Effector memory CD4-positive, alpha-beta T cell (primary cell): ENCODE data around the gene RAD54L2.
"Not testable (repeated sequence)": the region's sequence is repeated elsewhere in the genome, so short reads cannot be mapped to it uniquely, and the experiment has no call there.

ENCODE experiments used
- DNase-seq, 3 donors: peaks; one replicate each; pipeline ENCODE4 v3.0.0-alpha.2; 2020
- H3K27ac ChIP-seq: 2 replicates; pipeline ENCODE4 v1.7.0; 2013; ENCODE audit warnings: mild to moderate bottlenecking, low read length, moderate library complexity; ENCODE audit not compliant: insufficient read depth, poor library complexity, severe bottlenecking
- H3K27me3 ChIP-seq: replicated peaks from 2 replicates; pipeline ENCODE4 v1.7.0; 2013; ENCODE audit warnings: mild to moderate bottlenecking, low read length; ENCODE audit not compliant: insufficient read depth, control insufficient read depth, poor library complexity, severe bottlenecking
- H3K36me3 ChIP-seq: 2 replicates; pipeline ENCODE4 v1.7.0; 2013; ENCODE audit warnings: mild to moderate bottlenecking, low read length, moderate library complexity; ENCODE audit not compliant: control insufficient read depth, insufficient read depth
- H3K4me1 ChIP-seq: 2 replicates; pipeline ENCODE4 v1.7.0; 2013; ENCODE audit warnings: low read length, mild to moderate bottlenecking; ENCODE audit not compliant: control insufficient read depth, insufficient read depth, poor library complexity, severe bottlenecking
- H3K4me3 ChIP-seq: 2 replicates; pipeline ENCODE4 v1.7.0; 2013; ENCODE audit warnings: low read length, low read depth, mild to moderate bottlenecking; ENCODE audit not compliant: insufficient read depth, poor library complexity, severe bottlenecking
- H3K9me3 ChIP-seq: 2 replicates; pipeline ENCODE4 v1.7.0; 2013; ENCODE audit warnings: mild to moderate bottlenecking, low read length, moderate library complexity; ENCODE audit not compliant: control insufficient read depth

RAD54L2 gene

GRCh38 chr3:51519848-51520247 lies 18.7 kb upstream of the RAD54L2 start:
- DNase-seq = no peak
- Histone ChIP-seq H3K27ac (no peak overlapping the region), H3K4me1 (no peaks in the 10 kb centered on the region), H3K9me3 (no peaks in the 10 kb centered on the region), H3K27me3 (no peaks in the 10 kb centered on the region), H3K36me3 (no peaks in the 10 kb centered on the region), H3K4me3 (no peak overlapping the region)

DNA sequence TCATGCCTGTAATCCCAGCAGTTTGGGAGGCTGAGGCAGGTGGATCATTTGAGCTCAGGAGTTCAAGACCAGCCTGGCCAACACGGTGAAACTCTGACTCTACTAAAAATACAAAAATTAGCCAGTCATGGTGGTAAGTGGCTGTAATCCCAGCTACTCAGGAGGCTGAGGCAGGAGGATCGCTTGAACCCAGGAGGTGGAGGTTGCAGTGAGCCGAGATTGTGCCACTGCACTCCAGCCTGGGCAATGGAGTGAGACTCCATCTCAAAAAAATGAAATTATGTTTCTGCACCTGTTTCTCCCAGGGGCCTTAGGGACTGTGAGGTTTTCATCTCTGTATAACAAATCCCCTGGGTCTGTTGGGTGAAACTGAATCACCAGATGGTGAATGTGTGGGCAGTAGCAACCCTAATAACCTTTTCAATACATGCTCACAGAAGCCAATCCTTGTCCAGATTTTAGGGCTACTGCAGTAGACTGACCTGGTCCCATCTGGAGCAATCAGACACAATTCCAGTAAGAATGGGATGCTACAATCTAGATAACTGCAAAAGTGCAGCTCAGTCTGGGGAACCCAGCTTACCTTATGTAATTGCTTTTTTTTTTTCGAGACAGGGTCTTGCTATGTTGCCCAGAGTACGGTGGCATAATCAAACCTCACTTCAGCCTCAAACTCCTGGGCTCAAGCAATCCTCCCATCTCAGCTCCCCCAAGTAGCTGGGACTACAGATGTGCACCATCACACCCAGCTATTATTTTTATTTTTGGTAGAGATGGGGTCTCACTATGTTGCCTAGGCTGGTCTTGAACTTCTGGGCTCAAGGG lies 17.4 kb upstream of the RAD54L2 start:
- H3K27me3 ChIP-seq, DNase-seq, H3K9me3 ChIP-seq, H3K27ac ChIP-seq, H3K4me1 ChIP-seq, H3K4me3 ChIP-seq, H3K36me3 ChIP-seq: not testable (repeated sequence)

- Histone ChIP-seq H3K36me3 (no peaks in the 10 kb centered on the region), H3K4me3 (no peak overlapping the region), H3K27me3 (no peaks in the 10 kb centered on the region), H3K4me1 (no peaks in the 10 kb centered on the region), H3K27ac (no peak overlapping the region), H3K9me3 (no peaks in the 10 kb centered on the region)
- no peak for DNase-seq
Measured at GRCh38 chr3:51522273-51522962, 16.1 kb upstream of the RAD54L2 start.

GRCh38 chr3:51524874-51525273 lies 13.6 kb upstream of the RAD54L2 start:
- H3K9me3 ChIP-seq, DNase-seq: not testable (repeated sequence)

GRCh38 chr3:51530485-51530884 lies 8.0 kb upstream of the RAD54L2 start:
- Histone ChIP-seq H3K9me3 (no peaks in the 10 kb centered on the region), H3K36me3 (no peaks in the 10 kb centered on the region), H3K4me3 (no peak overlapping the region), H3K27ac (no peak overlapping the region), H3K27me3 (no peaks in the 10 kb centered on the region), H3K4me1 (no peaks in the 10 kb centered on the region)
- DNase-seq = no peak

More at GRCh38 chr3:51524874-51525273, 13.6 kb upstream of the RAD54L2 start:
- not testable (repeated sequence) for H3K4me1 ChIP-seq, H3K36me3 ChIP-seq, H3K4me3 ChIP-seq, H3K27me3 ChIP-seq, H3K27ac ChIP-seq

- no peak for DNase-seq
- Histone ChIP-seq H3K27ac (no peak overlapping the region), H3K9me3 (no peaks in the 10 kb centered on the region), H3K36me3 (no peaks in the 10 kb centered on the region), H3K4me1 (peaks cover 9% of the 10 kb centered on the region), H3K27me3 (no peaks in the 10 kb centered on the region), H3K4me3 (no peak overlapping the region)
Measured at GRCh38 chr3:51535146-51536019, 3.1 kb upstream of the RAD54L2 start.

DNA sequence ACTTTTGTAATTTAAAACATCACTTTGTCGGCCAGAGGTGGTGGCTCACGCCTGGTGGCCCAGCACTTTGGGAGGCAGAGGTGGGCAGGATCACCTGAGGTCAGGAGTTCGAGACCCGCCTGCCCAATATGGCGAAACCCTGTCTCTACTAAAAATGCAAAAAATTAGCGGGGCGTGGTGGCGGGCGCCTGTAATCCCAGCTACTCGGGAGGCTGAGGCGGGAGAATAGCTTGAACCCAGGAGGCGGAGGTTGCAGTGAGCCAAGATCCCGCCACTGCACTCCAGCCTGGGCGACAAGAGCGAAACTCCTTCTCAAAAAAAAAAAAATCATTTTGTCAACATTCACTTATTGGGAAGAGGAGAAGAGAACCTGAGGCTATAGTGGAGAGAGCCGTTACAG lies 888 bp upstream of the RAD54L2 start:
- not testable (repeated sequence) for H3K27me3 ChIP-seq, H3K9me3 ChIP-seq, DNase-seq, H3K4me1 ChIP-seq, H3K27ac ChIP-seq, H3K36me3 ChIP-seq
- H3K4me3 ChIP-seq = peak overlapping the region; percentile 82

DNA sequence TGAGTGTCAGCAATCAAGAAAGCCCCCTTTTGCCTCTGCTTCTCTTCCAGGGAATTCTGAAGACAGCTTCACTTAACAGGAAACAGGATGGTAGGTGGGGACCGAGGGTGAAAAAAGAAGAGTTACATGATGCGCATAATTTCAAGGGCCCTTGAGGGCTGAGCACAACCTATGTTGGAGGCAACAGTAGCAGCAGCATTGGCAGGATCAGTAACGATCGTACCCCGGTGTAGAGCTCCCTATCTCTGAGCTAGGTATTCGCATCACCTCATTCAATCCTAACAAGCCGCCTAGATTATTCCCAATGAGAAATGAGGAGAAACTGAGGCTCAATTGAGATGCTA lies 432 bp upstream of the RAD54L2 start:
- Histone ChIP-seq H3K27me3 (no peaks in the 10 kb centered on the region), H3K27ac (peak overlapping the region; percentile 70), H3K4me3 (peak overlapping the region; percentile 82), H3K4me1 (peaks cover 9% of the 10 kb centered on the region), H3K9me3 (no peaks in the 10 kb centered on the region), H3K36me3 (no peaks in the 10 kb centered on the region)
- no peak for DNase-seq

GRCh38 chr3:51539291-51539941 lies 897 bp downstream of the RAD54L2 start:
- Histone ChIP-seq H3K27me3 (no peaks in the 10 kb centered on the region), H3K36me3 (peaks cover 4% of the 10 kb centered on the region), H3K4me1 (peaks cover 9% of the 10 kb centered on the region), H3K27ac (peak overlapping the region; percentile 70), H3K4me3 (peak overlapping the region; percentile 82), H3K9me3 (no peaks in the 10 kb centered on the region)
- DNase-seq = peak in 2 of 3 donors; percentile 10 to 21
